Measurements from ENCODE around the gene RAB34. TPM values are rescaled to one million over a fixed set of nuclear protein-coding genes. Genes with fewer than 3 reads are reported as not detected.

Gene RAB34
- total and polyA plus RNA-seq, 8 donors: 35.6 to 101 (median 75.4) TPM

DNA sequence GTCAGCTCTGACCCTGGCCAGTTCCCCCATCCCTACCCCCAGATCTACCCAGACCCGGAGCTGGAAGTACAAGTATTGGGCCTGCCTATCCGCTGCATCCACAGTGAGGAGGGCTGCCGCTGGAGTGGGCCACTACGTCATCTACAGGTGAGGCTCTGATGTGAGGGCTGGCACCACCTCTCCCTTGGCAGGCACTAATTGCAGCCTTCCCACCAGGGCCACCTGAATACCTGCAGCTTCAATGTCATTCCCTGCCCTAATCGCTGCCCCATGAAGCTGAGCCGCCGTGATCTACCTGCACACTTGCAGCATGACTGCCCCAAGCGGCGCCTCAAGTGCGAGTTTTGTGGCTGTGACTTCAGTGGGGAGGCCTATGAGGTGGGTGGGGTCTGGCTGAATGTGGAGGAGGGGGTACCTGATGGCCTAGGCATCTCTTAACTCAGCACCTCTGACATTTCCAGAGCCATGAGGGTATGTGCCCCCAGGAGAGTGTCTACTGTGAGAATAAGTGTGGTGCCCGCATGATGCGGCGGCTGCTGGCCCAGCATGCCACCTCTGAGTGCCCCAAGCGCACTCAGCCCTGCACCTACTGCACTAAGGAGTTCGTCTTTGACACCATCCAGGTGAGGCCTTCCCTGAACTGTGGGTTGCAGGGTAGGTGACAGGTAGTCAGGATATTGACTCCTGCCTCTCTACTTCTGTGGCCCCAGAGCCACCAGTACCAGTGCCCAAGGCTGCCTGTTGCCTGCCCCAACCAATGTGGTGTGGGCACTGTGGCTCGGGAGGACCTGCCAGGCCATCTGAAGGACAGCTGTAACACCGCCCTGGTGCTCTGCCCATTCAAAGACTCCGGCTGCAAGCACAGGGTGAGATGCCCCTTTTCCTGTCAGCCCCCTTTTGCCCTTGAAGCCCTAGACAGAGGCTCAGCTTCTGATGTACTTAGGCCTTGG, 30.4 kb upstream of the RAB34 start:
- peak overlapping the region; percentile 96 to 99 (median 98) for H3K27ac ChIP-seq
- H3K4me3 ChIP-seq: peak overlapping the region in 2 of 4 donors; percentile 12 to 82

GRCh38 chr17:28747051-28747691, 29.5 kb upstream of the RAB34 start:
- 19 to 65% (median 33%) methylated on average over 2 to 7 of the region's 7 CpGs for WGBS, 5 donors
- no peaks in the 10 kb centered on the region for H3K9me3 ChIP-seq
- H3K36me3 ChIP-seq: peaks cover 27 to 46% (median 34%) of the 10 kb centered on the region in 4 donors
- peak; percentile 90 to 91 for DNase-seq
- H3K27ac ChIP-seq: peak overlapping the region; percentile 96 to 99 (median 98)
- H3K4me1 ChIP-seq: peaks cover 61 to 88% (median 85%) of the 10 kb centered on the region in 4 donors
- intact Hi-C loops (cut with DNase I; ENCODE audit: low total_unique reads): no loop called here
- peak overlapping the region; percentile 12 to 89 (median 80) for H3K4me3 ChIP-seq
- TF ChIP-seq POLR2A (IDR thresholded peaks at IDR 0.05) (no peak), CTCF (IDR thresholded peaks at IDR 0.05) (no peak), POLR2AphosphoS5 (IDR thresholded peaks at IDR 0.05) (peak; percentile 37 to 80 (median 78)), EP300 (IDR thresholded peaks at IDR 0.05) (no peak)
- peaks cover 0 to 5% (median 0%) of the 10 kb centered on the region in 3 donors for H3K27me3 ChIP-seq

More for the DNA sequence above, 30.4 kb upstream of the RAB34 start:
- TF ChIP-seq CTCF (IDR thresholded peaks at IDR 0.05): no peak
- TF ChIP-seq POLR2A (IDR thresholded peaks at IDR 0.05): no peak
- no peak for TF ChIP-seq EP300 (IDR thresholded peaks at IDR 0.05)
- TF ChIP-seq POLR2AphosphoS5 (IDR thresholded peaks at IDR 0.05): no peak
- 35 to 76% (median 49%) methylated on average over 14 to 18 of the region's 18 CpGs for WGBS, 5 donors
- H3K9me3 ChIP-seq: no peaks in the 10 kb centered on the region
- H3K4me1 ChIP-seq: peaks cover 54 to 78% (median 76%) of the 10 kb centered on the region in 4 donors
- intact Hi-C loops (cut with DNase I; ENCODE audit: low total_unique reads): no loop called here
- no peak for DNase-seq
- peaks cover 30 to 52% (median 40%) of the 10 kb centered on the region in 4 donors for H3K36me3 ChIP-seq
- peaks cover 0 to 5% (median 0%) of the 10 kb centered on the region in 3 donors for H3K27me3 ChIP-seq

GRCh38 chr17:28746611-28747050, 29.0 kb upstream of the RAB34 start:
- H3K9me3 ChIP-seq: no peaks in the 10 kb centered on the region
- intact Hi-C loops (cut with DNase I; ENCODE audit: low total_unique reads): no loop called here
- H3K27ac ChIP-seq: peak overlapping the region; percentile 96 to 99 (median 98)
- H3K4me1 ChIP-seq: peaks cover 61 to 93% (median 88%) of the 10 kb centered on the region in 4 donors
- peaks cover 0 to 5% (median 0%) of the 10 kb centered on the region in 3 donors for H3K27me3 ChIP-seq
- peak overlapping the region; percentile 61 to 89 (median 80) for H3K4me3 ChIP-seq
- 20 to 40% (median 27%) methylated on average over 4 to 5 of the region's 5 CpGs for WGBS, 5 donors
- H3K36me3 ChIP-seq: peaks cover 25 to 40% (median 30%) of the 10 kb centered on the region in 4 donors
- peak in 1 of 3 donors; percentile 68 for TF ChIP-seq POLR2AphosphoS5 (IDR thresholded peaks at IDR 0.05)
- TF ChIP-seq POLR2A (IDR thresholded peaks at IDR 0.05): no peak
- DNase-seq: peak; percentile 90 to 91

DNA sequence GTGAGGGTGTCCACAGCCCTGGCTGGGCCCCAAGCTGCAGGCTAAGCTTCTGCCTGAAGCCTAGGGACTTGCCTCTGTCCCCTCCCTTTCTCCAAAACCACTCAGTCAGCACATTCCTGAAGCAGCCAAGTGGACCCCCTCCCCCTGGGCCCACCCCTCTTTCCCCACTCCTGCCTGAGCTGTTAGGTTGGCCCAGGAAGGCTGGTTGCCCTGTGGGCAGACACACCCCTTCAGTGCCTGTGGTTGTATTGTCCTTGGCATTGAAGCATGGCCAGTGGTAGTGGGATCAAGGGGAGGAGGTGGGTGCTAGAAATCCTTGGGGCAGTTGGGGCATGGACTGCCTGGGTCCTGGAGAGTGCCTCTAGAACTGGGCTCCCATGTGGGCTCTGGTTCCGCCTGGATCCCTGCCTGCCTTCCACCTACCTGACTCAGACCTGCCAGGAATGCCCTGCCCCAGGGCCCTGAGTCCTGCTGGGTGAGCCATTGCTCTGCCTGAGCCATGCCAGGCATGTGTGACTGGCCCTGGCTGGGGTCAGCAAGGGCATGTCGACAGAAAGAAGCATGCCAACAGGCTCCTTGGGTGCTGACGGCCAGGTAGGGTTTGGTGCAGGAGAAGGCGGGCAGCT, 28.2 kb upstream of the RAB34 start:
- peak overlapping the region; percentile 96 to 99 (median 98) for H3K27ac ChIP-seq
- H3K4me1 ChIP-seq: peaks cover 61 to 96% (median 90%) of the 10 kb centered on the region in 4 donors
- DNase-seq: peak; percentile 56 to 85
- H3K27me3 ChIP-seq: peaks cover 0 to 5% (median 0%) of the 10 kb centered on the region in 3 donors
- peaks cover 21 to 34% (median 29%) of the 10 kb centered on the region in 4 donors for H3K36me3 ChIP-seq
- peak overlapping the region; percentile 61 to 89 (median 80) for H3K4me3 ChIP-seq
- no peaks in the 10 kb centered on the region for H3K9me3 ChIP-seq
- 27 to 57% (median 40%) methylated on average over 3 to 4 of the region's 4 CpGs for WGBS, 5 donors
- TF ChIP-seq EP300 (IDR thresholded peaks at IDR 0.05) (no peak), POLR2AphosphoS5 (IDR thresholded peaks at IDR 0.05) (peak in 2 of 3 donors; percentile 65 to 71), CTCF (IDR thresholded peaks at IDR 0.05) (no peak), POLR2A (IDR thresholded peaks at IDR 0.05) (no peak)
- intact Hi-C loops (cut with DNase I; ENCODE audit: low total_unique reads): no loop called here
